Stimulated activated CD4-positive, alpha-beta T cell treated with anti-CD3 and anti-CD28 coated beads, Interleukin-1b, Interleukin-23, amount 100 ng/mL, for 48 hours (primary cell): ENCODE results near the gene AHNAK2.

Experiments used
- DNase-seq: peaks from one replicate; pipeline ENCODE4 v3.0.0-alpha.2; 2020

The AHNAK2 gene

GRCh38 chr14:105011312-105011990 lies 33.3 kb upstream of the AHNAK2 start:
- DNase-seq, result no peak

GRCh38 chr14:105010891-105011291 lies 32.7 kb upstream of the AHNAK2 start:
- DNase-seq, result no peak

- DNase-seq, result no peak
Observed at GRCh38 chr14:105010106-105010505, 31.9 kb upstream of the AHNAK2 start.

GRCh38 chr14:105007593-105008264 lies 29.6 kb upstream of the AHNAK2 start:
- DNase-seq, result no peak

GRCh38 chr14:105006831-105007592 lies 28.8 kb upstream of the AHNAK2 start:
- no peak for DNase-seq

- DNase-seq, result no peak
Observed at GRCh38 chr14:105005929-105006830, 28.0 kb upstream of the AHNAK2 start.

- DNase-seq, result no peak
Observed at GRCh38 chr14:105005329-105005928, 27.3 kb upstream of the AHNAK2 start.

- DNase-seq, result no peak
Observed at GRCh38 chr14:104999361-104999760, 21.2 kb upstream of the AHNAK2 start.

- DNase-seq, result no peak
Observed at GRCh38 chr14:104998801-104999200, 20.6 kb upstream of the AHNAK2 start.

- no peak for DNase-seq
Observed at GRCh38 chr14:104996483-104996882, 18.3 kb upstream of the AHNAK2 start.

GRCh38 chr14:104996032-104996431 lies 17.9 kb upstream of the AHNAK2 start:
- DNase-seq, result no peak

- DNase-seq, result no peak
Observed at GRCh38 chr14:104994978-104995377, 16.8 kb upstream of the AHNAK2 start.

GRCh38 chr14:104993808-104994591 lies 15.8 kb upstream of the AHNAK2 start:
- no peak for DNase-seq

GRCh38 chr14:104993306-104993705 lies 15.1 kb upstream of the AHNAK2 start:
- DNase-seq, result no peak

GRCh38 chr14:104992501-104992900 lies 14.3 kb upstream of the AHNAK2 start:
- no peak for DNase-seq

- DNase-seq, result no peak
Observed at GRCh38 chr14:104991896-104992230, 13.7 kb upstream of the AHNAK2 start.

GRCh38 chr14:104989951-104990303 lies 11.8 kb upstream of the AHNAK2 start:
- DNase-seq, result no peak

GRCh38 chr14:104989236-104989950 lies 11.2 kb upstream of the AHNAK2 start:
- no peak for DNase-seq

- DNase-seq, result no peak
Observed at GRCh38 chr14:104986487-104987164, 8.5 kb upstream of the AHNAK2 start.

- peak; percentile 84 for DNase-seq
Observed at GRCh38 chr14:104985675-104986486, 7.7 kb upstream of the AHNAK2 start, which contains the start of gene CLBA1. CLBA1 (plus strand) TSS chr14:104985788; CDS start chr14:104986432, 644 bp downstream.
